Heart left ventricle (tissue), 13 donors: ENCODE measurements around the gene PCK1.

Experiments used
- CTCF ChIP-seq, 12 donors: fragments of 200-600 bp; sonication (generic) in 4 of 12; IDR thresholded peaks; one replicate each; pipeline versions ENCODE4 v1.5.0 to v1.8.0; 2018 to 2022; ENCODE audit warnings: antibody characterized with exemption in 12 of 12, mild to moderate bottlenecking in 5 of 12
- POLR2A ChIP-seq, 2 donors: fragments of 450-650 bp; IDR thresholded peaks; one replicate each; pipeline ENCODE4 v1.6.1; 2017; ENCODE audit warnings: antibody characterized with exemption in 2 of 2, mild to moderate bottlenecking in 2 of 2, moderate library complexity in 2 of 2
- donor health status: ischemic (EF 13 %, LVEDD 7.1; RV severe dilation, severe dysfunction).
- donor health status: DM: no; HTN: yes; CAD: no.
- donor health status: DM: no; HTN: no; CAD: no.
- donor health status: ischemic (EF 25% LVEDD 6.9; RV normal size, moderate dysfunction).
- donor health status: ischemic (EF 25% LVEDD 5.7; RV mildly dilated, moderate dysfunction).
- donor health status: ischemic (EF 35%, LVEDD 5.7; RV mildly dilated, moderate dysfunction).
- donor health status: nonischemic (EF 11% LVEDD 7.7; RV severe dilation, severe dysfunction).
- donor health status: DM: yes; HTN: yes; CAD: no.
- donor health status: PGD.
- donor health status: ischemic (EF 29% LVEDD 5.4; RV normal size, mild dysfunction).
- donor health status: nonischemic (EF 23%, LVEDD 6.1; RV moderate dilation, normal function).

GRCh38 chr20:57598060-57598459 is 37.1 kb downstream of the PCK1 start:
- no peak for TF ChIP-seq CTCF (IDR thresholded peaks at IDR 0.05)
- TF ChIP-seq POLR2A (IDR thresholded peaks at IDR 0.05): no peak
